NCI-H1694 (cell line): ENCODE results near the gene GFPT1.
A peak's percentile ranks its signal among the peaks of the same experiment; 100 is the strongest.

ENCODE experiments used
- DNase-seq: peaks from one replicate; lab custom pipeline; 2025; lab: John Stamatoyannopoulos, UW

Gene GFPT1

DNA sequence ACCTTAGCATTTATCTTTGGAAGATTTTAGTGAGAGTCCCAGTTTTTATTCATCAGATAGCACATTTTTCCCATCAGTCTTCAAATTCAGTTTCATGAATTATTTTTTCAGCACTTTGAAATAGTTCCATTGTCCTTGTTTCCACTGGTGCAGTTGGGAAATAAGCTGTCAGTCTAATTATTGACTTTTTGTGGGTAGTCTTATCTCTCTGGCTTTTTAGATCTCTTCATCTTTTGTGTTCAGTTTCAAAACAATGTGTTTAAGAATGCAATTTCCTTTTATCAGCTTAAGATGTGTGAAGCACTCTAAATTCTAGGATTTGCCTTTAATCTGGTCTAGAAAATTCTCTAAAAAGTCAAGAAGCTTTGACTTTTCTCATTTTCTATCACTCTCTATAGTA is 70.5 kb downstream of the GFPT1 start:
- DNase-seq, result no peak

DNA sequence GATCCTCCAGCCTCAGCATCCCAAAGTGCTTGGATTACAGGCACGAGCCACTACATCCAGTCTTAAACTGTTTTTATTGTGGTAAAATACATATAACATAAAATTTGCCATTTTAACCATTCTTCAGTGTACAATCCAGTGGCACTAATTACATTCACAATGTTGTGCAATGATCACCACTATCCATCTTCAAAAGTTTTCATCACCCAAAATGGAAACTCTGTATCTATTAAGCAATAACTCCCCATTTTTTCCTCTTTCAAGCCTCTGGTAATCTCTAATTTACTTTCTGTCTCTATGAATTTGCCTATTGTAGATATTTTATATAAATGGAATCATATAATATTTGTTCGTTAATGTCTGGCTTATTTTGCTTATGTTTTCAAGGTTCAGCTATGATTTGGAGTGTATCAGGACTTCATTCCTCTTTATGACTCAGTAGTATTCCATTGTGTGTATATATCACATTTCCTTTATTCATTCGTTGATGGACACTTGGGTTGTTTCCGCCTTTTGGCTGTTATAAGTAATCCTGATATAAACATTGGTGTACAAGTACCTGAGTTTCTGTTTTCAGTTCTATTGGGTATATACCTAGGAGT is 71.8 kb downstream of the GFPT1 start:
- DNase-seq, result no peak

DNA sequence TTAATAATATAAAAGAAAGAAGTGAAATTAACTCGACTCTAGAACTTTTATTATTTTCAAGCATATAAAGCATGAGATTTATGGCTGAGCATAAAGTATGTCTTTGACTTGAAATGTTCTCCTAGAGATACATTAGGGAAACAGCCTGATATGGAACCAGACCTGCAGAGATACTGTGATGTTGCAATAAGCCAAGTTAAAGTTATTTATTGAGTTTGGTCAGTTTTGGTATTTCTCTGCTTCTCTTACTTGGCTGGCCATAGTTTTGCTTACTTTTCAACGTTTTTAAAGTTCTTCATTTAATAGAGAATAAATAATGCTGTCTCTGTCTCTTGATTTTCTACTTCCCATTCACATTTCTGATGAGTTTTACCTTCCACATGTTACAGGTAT is 76.0 kb downstream of the GFPT1 start:
- no peak for DNase-seq

DNA sequence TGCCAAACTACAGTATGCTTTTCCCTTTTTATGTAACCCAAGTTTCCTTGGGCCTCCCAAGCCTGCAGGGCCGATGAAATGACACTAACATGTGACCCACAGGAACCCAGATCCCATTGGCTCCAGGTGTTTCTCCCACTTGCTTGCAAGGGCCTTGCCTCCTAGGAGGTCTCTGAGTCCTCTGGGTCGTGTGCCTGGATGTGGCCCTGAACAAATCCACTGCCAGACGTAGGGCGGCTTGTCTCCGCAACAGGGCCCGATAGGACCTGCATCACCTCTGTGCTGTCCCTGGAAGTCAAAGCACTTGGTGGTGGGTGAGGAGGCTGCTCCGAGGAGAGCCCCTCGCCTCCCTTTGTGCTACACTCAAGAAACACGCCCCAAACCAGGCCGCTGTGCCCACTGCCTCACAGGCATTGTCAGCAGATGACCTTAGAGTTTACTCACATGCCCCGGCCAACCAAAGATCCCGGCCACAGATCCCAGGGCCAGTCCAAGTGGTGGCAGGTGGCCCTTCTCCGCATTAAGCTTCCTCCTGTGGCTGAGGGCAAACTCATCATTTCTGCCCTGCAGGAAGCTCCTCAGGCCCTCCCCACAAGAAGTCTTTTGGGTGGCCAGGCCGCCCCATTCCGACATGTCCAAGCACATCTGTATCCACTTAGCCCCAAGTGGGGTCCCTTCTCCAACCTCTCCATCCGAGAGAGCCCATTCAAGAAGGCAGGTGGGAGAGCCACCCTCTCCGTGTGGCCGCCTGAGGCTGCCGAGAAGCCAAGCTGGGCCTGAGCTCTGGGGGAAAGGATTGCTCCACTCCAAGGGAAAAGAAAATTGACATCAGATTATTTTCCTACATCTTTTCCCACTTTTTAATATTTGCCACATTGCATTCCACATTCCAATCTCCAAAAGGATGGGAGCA is 76.7 kb downstream of the GFPT1 start:
- DNase-seq, result no peak

DNA sequence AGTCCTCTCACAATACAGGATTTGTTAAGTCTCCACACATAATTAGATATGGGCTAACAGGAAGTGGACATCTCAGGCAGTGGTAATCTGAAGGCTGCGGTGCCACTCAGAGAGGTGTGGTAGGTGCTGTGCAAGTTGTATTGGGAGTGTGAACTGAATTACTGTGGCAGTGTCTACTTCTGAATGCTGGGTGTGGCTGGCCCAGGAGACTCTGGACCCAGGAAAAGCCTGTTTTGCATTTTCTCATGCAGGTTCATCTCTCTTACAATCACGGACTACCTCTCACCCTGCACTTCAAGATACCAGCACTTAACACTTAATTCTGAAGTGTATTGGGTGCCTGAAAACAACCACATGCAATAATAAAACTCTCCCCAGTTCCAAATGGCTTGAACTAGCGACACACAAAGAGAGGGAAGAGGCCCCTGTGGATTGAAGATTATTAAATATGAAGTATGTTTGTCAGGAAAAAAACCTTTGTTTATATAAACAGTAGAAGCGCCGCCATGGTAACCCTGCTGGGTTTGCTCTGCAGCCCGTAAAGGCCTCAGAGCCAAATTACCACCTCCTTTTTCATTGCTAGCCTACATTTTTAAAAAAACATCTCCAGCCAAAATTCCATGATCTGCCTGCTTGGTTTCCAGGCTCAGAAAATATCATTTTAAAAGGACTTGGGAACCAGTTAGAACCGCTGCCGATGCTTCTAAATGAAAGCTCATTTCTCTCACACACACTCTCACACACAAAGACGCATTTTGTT is 77.5 kb downstream of the GFPT1 start:
- peak; percentile 34 for DNase-seq

DNA sequence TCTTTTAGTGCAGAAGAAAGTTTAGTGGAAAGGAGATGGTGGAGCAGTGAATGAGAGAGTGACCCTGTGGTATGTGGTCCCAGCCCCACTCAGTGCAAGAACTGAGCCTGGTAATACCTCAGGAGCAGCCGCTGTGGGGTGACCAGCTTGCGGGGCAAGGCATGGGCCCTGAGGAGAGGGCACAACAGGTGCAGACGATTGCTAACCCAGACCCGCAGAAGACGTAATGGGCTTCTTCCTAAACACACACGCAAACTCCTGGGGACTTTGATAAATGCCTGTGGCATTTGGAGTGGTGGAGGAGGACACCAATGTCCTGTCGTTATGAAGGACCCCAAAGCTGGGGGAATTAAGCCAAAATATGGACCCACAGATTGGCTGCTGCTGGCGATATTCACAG is 78.7 kb downstream of the GFPT1 start:
- no peak for DNase-seq

DNA sequence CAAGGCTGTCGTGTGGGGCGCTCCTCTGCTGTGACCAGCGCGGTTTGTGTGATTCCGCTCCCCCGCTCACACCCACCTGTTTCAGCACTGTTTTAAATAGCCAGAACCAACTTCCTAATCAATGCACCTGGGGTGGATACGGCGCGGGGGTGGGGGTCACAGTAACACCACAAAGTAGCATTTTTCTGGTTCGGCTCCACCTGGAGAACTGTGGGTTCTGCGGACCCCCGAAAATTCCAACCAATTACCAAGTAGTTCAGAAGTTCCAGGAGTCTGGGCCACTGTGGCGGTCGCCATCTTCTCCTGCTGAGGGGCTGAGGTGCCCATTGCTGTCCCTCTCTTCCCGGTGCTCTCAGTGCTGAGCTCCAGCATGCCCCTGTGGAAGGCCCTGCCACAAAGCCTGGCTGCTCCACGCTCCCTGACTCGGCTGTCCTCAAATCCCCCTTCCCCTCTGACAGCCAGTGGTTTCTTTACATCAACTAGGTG is 79.4 kb downstream of the GFPT1 start:
- DNase-seq, result no peak

DNA sequence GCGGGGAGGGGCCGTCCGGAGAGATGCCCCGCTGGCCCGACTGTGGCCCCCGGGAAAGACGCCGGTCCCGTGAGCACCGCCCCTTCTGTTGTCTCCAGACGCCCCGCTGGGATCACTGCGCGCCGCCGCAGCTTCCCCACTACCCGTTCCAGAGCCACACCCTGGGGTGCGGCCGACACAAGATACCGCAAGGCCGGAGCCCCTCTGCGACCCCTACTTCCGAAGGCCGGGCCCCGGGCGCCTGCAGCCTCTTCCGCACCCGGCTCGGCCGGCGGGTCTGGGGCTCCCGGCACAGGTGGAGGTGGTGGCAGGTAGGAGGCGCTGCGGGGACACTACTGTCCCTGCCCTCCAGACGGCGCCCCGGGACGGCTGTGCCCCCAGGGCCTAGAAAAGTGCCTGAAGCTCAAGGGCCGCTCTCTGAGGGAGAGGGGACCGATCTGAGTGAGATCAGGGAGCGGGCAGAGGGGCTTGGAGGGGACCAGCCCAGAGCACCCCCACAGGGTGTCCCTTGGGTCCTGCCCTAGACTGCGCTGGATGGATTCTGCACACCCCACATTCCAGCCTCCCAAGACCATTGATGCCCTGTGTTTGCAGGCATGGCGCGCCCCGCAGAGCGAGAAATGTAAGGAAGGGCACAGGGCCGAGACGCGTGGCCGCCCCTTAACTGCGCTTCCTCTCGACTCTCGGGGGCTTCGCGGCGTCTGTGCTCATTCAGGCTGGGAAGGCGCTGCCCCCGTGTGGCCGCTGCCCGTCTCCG is 80.0 kb downstream of the GFPT1 start:
- peak; percentile 75 for DNase-seq

DNA sequence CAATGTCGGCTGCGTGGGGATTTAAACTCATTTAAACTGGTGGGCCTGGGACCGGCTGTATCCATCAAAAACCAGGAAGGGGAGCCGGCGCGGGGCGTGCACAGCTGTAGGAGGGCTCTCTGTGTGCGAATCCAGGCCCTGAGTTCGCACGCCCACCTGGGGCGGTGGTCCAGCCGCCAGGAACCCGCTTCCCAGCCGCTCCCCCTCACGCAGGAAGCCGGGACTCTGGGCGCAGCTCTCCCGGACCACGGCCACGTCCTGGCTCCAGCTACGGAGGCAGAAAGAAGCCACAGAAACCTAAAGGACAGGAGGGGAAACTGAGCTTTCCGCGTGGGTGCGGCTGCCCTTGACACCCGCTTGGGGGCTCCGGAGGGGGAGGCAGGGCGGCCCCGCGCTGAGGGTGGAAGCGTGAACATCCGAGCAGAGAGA is 80.6 kb downstream of the GFPT1 start:
- no peak for DNase-seq

DNA sequence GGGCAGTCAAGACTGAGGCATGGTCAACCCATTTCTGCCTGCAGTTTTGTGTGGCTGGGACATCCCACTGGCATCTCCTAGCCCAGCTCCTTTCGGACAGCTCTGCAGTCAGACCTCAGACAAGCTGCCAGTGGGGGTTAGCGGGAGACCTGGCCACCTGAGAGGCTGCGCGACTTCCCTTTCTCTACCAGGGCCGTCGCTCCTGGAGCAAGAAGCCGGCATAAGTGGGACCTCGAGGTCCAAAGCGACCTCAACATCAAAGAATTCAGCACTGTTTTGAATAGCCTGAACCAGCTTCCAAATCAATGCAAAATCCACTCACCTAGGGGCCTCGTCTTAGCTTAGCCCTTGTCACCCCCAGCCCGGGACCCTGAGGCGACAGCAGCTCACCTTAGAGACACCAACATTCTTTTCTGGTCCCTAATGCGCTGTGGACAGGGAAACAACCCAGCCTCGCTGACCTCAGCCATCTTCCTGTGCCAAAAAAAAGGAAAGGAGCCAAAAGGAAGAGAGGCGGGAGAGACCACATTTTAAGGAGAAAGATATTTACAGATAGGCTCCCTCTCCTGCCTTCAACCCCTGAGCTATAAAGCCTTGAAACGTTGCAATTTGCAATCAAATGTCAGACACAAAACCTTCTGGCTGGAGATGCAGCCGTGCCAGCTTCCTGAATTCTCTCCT is 81.2 kb downstream of the GFPT1 start:
- no peak for DNase-seq

DNA sequence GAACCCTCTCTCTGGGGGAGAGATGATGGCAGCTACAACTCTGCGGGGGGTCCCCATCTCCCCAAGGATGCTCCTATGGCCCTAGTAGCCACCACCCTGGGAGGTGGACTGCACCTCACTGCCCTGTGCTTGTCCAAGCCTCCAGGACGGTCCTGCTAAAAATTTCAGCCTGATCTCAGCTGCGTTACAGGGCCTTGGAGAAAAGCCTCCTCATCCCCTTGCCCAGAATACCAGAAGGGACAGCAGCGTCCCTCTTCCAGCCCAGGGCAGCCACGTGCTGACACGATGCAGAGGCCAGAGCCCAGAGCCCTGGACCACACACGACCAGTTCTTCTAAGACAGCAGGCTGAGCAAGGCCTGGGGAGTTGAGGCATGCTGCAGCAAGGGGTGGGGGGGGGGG is 81.9 kb downstream of the GFPT1 start:
- no peak for DNase-seq

DNA sequence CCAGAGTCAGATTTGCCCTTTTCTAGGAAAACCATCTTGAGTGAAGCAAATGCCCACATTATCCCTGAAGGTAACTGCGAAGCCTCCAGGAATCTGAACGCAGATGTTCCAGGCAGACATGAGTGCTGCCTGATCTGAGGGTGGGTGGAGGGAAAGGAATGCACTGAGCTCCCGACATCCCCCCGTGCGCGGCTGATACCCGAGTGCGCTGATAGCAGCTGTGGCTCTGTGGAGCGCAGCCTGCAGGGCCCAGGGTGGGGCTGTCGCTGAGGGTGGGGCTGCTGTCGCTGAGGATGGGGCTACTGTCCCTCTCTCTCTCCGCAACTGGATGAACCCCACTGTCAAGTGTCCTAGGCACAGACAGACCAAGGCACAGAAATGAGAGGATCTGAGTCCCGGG is 82.4 kb downstream of the GFPT1 start:
- no peak for DNase-seq

DNA sequence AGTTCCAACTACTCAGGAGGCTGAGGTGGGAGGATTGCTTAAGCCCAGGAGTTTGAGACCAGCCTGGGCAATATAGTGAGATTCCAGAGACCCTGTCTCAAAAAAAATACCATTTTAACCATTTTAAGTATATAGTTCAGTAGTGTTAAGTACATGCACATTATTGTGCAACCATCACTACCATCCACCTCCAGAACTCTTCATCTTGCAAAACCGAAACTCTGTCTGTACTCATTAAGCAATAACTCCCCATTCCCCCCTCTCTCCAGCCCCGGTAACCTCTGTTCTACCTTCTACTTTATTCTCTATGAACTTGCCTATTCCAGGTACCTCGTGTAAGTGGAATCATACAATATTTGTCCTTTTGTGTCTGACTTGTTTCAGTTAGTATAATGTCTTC is 86.4 kb downstream of the GFPT1 start:
- no peak for DNase-seq

DNA sequence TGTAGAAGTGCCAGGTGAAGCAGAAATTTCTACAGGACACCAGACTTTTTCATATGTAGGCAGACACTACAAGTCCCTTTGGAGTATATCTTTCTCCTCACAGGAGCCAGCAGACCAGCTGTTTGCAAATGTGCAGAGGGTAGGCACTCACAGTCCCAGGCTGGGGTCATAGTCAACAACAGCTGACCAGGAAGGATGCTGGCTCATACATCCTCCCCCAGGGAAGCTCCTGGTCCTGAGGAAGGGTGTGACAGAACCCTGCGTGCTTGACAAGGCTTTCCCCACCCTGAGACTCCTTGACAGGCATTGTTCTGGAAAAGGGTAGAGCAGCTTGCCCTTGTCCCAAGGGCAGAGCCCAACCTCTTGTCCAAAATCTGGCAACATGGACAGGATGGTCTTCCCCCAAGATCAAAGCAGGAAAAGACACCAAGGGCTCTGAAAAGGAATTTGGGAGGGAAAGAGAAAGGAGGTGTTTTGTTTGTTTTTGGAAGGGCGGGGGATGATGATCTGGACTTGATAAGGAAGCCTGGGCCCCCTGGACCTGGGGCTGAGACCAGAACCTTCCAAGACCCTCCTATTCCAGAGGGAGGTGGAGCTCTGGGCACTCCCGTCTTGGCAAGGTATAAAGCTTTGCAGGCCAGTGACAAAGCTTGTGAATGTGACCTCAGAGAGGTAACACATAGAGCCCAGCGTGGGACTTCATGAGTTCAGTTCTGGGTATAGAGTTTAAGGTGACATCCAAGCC is 87.1 kb downstream of the GFPT1 start:
- no peak for DNase-seq

DNA sequence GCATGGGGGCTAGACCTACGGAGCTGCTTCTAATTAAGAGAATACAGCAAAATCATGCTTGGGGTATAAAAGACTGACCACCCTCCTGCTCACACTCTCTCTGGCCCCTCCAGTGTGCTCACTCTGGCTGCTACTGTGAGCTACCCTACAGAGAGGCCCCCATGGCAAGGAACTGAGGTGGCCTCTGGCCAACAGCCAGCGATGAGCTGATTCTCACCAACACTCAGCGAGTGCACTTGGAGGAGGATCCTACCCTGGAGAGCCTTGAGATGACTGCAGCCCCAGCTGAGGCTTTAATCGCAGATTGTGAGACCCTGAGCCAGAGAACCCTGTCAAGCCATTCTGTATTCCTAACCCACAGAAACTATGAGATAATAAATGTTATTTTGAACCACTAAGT is 88.2 kb downstream of the GFPT1 start:
- DNase-seq, result no peak

DNA sequence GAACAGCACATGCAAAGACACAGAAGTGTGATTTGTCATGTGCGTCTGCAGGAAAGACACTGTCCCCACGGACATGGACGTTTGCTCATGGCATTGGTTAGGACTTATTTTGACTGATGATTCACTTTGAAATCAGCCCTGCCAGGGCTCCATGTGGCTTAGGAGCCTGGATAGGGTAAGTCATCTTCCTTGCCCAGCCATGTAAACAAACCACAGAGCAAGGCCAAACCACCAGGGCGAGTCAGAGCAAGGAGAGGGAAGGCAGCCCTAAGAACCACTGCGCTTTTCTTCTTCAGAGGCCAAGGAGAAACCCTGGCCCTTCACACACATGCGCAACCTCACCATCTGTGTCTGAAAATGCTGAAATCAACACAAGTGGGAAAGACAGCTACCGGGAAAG is 88.8 kb downstream of the GFPT1 start:
- no peak for DNase-seq

DNA sequence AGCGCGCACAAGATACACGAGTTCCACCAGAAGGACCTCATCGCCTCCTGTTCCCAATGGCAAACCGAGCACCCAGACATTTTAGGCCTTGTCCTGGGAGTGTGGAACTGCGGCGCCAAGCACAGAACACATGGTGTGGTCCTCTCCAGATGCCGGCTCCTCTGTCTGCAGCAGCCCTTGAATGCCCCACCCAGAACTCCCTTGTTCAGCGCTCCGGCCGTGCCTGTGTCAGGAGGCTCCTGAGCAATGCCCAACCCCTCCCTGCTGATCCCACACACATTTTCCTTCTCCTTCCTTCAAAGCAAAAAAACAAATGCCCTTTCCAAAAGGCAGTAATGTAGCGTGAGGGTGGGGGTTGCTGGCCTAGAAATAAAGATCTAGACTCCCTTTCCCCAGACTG is 89.8 kb downstream of the GFPT1 start:
- no peak for DNase-seq

DNA sequence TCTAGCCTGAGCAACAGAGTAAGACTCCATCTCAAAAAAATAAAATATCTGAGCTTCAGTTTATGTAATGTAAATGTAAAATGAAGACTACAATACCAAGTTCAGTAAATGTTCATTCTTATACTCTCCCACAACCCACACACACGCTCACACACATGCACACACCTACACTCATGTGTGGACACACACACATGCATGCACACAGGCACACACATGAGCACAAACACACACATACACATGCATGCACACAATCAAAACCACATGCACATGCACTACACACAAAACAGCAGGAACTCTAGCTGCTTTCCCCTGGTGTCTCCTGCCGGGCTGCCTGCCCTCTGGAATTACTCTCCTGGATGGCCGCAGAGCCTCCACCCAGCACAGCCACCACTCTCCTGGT is 90.6 kb downstream of the GFPT1 start:
- DNase-seq, result no peak

DNA sequence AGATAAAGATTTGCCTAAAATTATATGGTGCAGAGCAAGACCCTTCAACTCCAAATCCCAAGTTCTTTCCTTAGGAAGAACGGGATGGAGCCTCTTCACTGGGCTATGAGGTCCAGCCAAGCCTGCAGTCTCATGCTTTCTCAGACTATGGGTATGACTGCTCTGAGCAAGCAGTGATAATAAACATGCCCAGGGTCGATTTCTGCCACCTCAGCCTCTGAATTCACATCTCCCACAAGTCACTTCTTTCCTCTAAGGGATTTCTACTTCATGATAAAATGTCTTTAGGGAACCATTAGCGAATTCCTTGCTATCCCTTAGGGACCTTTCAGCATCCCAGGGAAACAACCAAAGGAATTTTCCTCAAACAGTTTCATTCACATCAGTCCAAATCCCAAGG is 94.8 kb downstream of the GFPT1 start:
- no peak for DNase-seq

DNA sequence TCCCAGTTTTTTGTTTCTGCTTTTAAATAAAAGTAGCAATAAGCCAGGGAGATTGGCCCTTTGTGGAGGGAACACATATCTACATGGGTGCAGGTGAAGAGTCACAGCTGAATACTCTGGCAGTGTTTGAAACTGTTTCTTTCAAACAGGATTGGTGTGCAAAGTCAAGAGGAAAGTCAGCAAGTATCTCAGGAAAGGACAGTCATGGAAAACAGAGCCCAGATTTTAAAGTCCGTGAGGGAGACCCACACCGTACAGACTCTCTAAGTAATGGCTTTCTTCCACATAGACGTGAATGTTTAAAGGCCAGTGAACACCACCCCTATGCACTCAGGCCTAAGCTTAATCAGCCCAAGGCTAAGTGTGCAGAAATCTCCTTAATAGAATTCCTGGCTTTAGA is 95.3 kb downstream of the GFPT1 start:
- no peak for DNase-seq
